GM19023 (cell line): ENCODE data around the gene FNDC3B.
A peak's percentile ranks its signal among the peaks of the same experiment; 100 is the strongest.

Source experiments
- ATAC-seq: cut with Tn5 transposase; IDR thresholded peaks from one replicate; pipeline ENCODE4 v1.9.1; 2021; ENCODE audit warnings: mild to moderate bottlenecking, moderate library complexity; ENCODE audit not compliant: unreplicated experiment

FNDC3B gene

GRCh38 chr3:172132159-172132586, 92.8 kb downstream of the FNDC3B start:
- ATAC-seq, result no peak

- ATAC-seq, result no peak
Measured at GRCh38 chr3:172132721-172133311, 93.4 kb downstream of the FNDC3B start.

- ATAC-seq, result no peak
Measured at GRCh38 chr3:172133838-172134237, 94.5 kb downstream of the FNDC3B start.

- ATAC-seq, result no peak
Measured at GRCh38 chr3:172134352-172134751, 95.0 kb downstream of the FNDC3B start.

- no peak for ATAC-seq
Measured at GRCh38 chr3:172135185-172135584, 95.8 kb downstream of the FNDC3B start.

GRCh38 chr3:172135820-172136219, 96.4 kb downstream of the FNDC3B start:
- no peak for ATAC-seq

GRCh38 chr3:172136330-172136729, 97.0 kb downstream of the FNDC3B start:
- ATAC-seq, result no peak

- no peak for ATAC-seq
Measured at GRCh38 chr3:172137287-172138192, 98.2 kb downstream of the FNDC3B start.

- ATAC-seq, result no peak
Measured at GRCh38 chr3:172138193-172138537, 98.8 kb downstream of the FNDC3B start.

GRCh38 chr3:172138792-172139507, 99.6 kb downstream of the FNDC3B start:
- peak; percentile 33 for ATAC-seq

- no peak for ATAC-seq
Measured at GRCh38 chr3:172139528-172140276, 100.3 kb downstream of the FNDC3B start.

GRCh38 chr3:172140499-172141391, 101.4 kb downstream of the FNDC3B start:
- ATAC-seq, result no peak

GRCh38 chr3:172142051-172142863, 102.9 kb downstream of the FNDC3B start:
- ATAC-seq, result peak; percentile 75

- no peak for ATAC-seq
Measured at GRCh38 chr3:172142864-172143451, 103.6 kb downstream of the FNDC3B start.

- no peak for ATAC-seq
Measured at GRCh38 chr3:172143739-172144497, 104.5 kb downstream of the FNDC3B start.

- ATAC-seq, result no peak
Measured at GRCh38 chr3:172144601-172145000, 105.2 kb downstream of the FNDC3B start.

- ATAC-seq, result no peak
Measured at GRCh38 chr3:172145031-172145686, 105.8 kb downstream of the FNDC3B start.

GRCh38 chr3:172146349-172146748, 107.0 kb downstream of the FNDC3B start:
- ATAC-seq, result no peak
